Left ventricle myocardium inferior (tissue), 1 donor: ENCODE measurements around the gene TRRAP. TPM values are rescaled to one million over a fixed set of nuclear protein-coding genes. Genes with fewer than 3 reads are reported as not detected.

ENCODE experiments used
- DNase-seq: peaks from one replicate; pipeline ENCODE4 v3.0.0-alpha.2; 2020
- H3K27ac ChIP-seq: fragments of 200-600 bp; replicated peaks from 2 replicates; pipeline ENCODE4 v1.8.0; 2021
- H3K27me3 ChIP-seq: fragments of 200-600 bp; 2 replicates; pipeline ENCODE4 v1.8.0; 2021; ENCODE audit warnings: low read depth
- H3K36me3 ChIP-seq: fragments of 200-600 bp; 2 replicates; pipeline ENCODE4 v1.8.0; 2021
- H3K4me1 ChIP-seq: fragments of 200-600 bp; 2 replicates; pipeline ENCODE4 v1.8.0; 2021
- H3K4me3 ChIP-seq: fragments of 200-600 bp; 2 replicates; pipeline ENCODE4 v1.8.0; 2021; ENCODE audit warnings: mild to moderate bottlenecking, moderate library complexity
- H3K9me3 ChIP-seq: fragments of 200-600 bp; replicated peaks from 2 replicates; pipeline ENCODE4 v1.8.0; 2021
- CTCF ChIP-seq: fragments of 200-600 bp; IDR thresholded peaks from 2 replicates; pipeline ENCODE4 v1.8.0; 2021; ENCODE audit warnings: antibody characterized with exemption, mild to moderate bottlenecking, borderline replicate concordance
- intact Hi-C: fragments of 100-400 bp; cut with micrococcal nuclease; formaldehyde crosslinking; loops from one replicate; pipeline ENCODE4 v1.11.0; 2022
- long read RNA-seq: library from polyadenylated mRNA; unstranded; transcript quantifications from one replicate; pipeline ENCODE4 v2.0.0, GENCODE V29; 2021
- total RNA-seq: library from RNA; stranded (reverse); fragmentation: NEBNext Ultra II Directional; extraction: Animal tissue kit (Norgen Biotek cat#: 25700); gene quantifications from one replicate; pipeline ENCODE4 v1.2.1, GENCODE V29; 2021
- donor health status: DM: no; HTN: yes; CAD: no; lungs with severe emphysema.

Gene TRRAP
- total RNA-seq: 15.5 TPM
- long read RNA-seq, partial matches to known transcripts: 11 of 20 reads
- long read RNA-seq, other reads (novel, unspliced or antisense): 9 of 20 reads

- Histone ChIP-seq H3K36me3 (peaks cover 29% of the 10 kb centered on the region), H3K9me3 (no peaks in the 10 kb centered on the region), H3K4me3 (peak within 1 kb of the TSS; percentile 98), H3K27me3 (peaks cover 20% of the 10 kb centered on the region), H3K4me1 (peaks cover 31% of the 10 kb centered on the region), H3K27ac (peak within 1 kb of the TSS; percentile 100)
- TF ChIP-seq CTCF: peak; percentile 98
- peak; percentile 77 for DNase-seq
- intact Hi-C loops: no loop called here
Measured at GRCh38 chr7:98878365-98879197, at the start of gene TRRAP. Gene TRRAP (plus strand): TSS chr7:98878532. CDS start chr7:98881151, 2,619 bp downstream.

GRCh38 chr7:98830972-98831548 lies 47.3 kb upstream of the TRRAP start:
- H3K27me3 ChIP-seq: no peaks in the 10 kb centered on the region
- peak overlapping the region; percentile 54 for H3K27ac ChIP-seq
- H3K4me3 ChIP-seq: no peak overlapping the region
- TF ChIP-seq CTCF: no peak
- H3K9me3 ChIP-seq: no peaks in the 10 kb centered on the region
- intact Hi-C loops: no loop called here
- no peaks in the 10 kb centered on the region for H3K36me3 ChIP-seq
- peaks cover 16% of the 10 kb centered on the region for H3K4me1 ChIP-seq
- DNase-seq: no peak

GRCh38 chr7:98831641-98832221 lies 46.6 kb upstream of the TRRAP start:
- no peak overlapping the region for H3K4me3 ChIP-seq
- H3K36me3 ChIP-seq: no peaks in the 10 kb centered on the region
- H3K27ac ChIP-seq: peak overlapping the region; percentile 54
- TF ChIP-seq CTCF: peak; percentile 45
- H3K27me3 ChIP-seq: no peaks in the 10 kb centered on the region
- H3K9me3 ChIP-seq: no peaks in the 10 kb centered on the region
- intact Hi-C loops: no loop called here
- DNase-seq: no peak
- peaks cover 10% of the 10 kb centered on the region for H3K4me1 ChIP-seq

GRCh38 chr7:98833022-98833421 lies 45.3 kb upstream of the TRRAP start:
- Histone ChIP-seq H3K27ac (no peak overlapping the region), H3K9me3 (no peaks in the 10 kb centered on the region), H3K4me1 (peaks cover 10% of the 10 kb centered on the region), H3K4me3 (no peak overlapping the region), H3K36me3 (no peaks in the 10 kb centered on the region), H3K27me3 (peaks cover 2% of the 10 kb centered on the region)
- intact Hi-C loops: no loop called here
- TF ChIP-seq CTCF: no peak
- no peak for DNase-seq

- Histone ChIP-seq H3K9me3 (no peaks in the 10 kb centered on the region), H3K36me3 (no peaks in the 10 kb centered on the region), H3K4me1 (peaks cover 10% of the 10 kb centered on the region), H3K27ac (no peak overlapping the region), H3K27me3 (peaks cover 13% of the 10 kb centered on the region), H3K4me3 (no peak overlapping the region)
- intact Hi-C loops: no loop called here
- no peak for TF ChIP-seq CTCF
- DNase-seq: no peak
Measured at GRCh38 chr7:98834949-98835348, 43.4 kb upstream of the TRRAP start.
